ENCODE data around the gene KRT85.
"Not testable (repeated sequence)": the region's sequence is repeated elsewhere in the genome, so short reads cannot be mapped to it uniquely, and the experiment has no call there.

Gene KRT85

GRCh38 chr12:52347551-52348510, 19.4 kb downstream of the KRT85 start:
- no peak for DNase-seq

GRCh38 chr12:52347016-52347415, 20.3 kb downstream of the KRT85 start:
- no peak for DNase-seq

- no peak for DNase-seq
These were observed 20.7 kb downstream of the KRT85 start for GRCh38 chr12:52346593-52346992.

- not testable (repeated sequence) for DNase-seq
These were observed 22.2 kb downstream of the KRT85 start for GRCh38 chr12:52345041-52345440.

- DNase-seq: no peak
These were observed 23.2 kb downstream of the KRT85 start for GRCh38 chr12:52344111-52344510.

GRCh38 chr12:52343550-52343949, 23.7 kb downstream of the KRT85 start:
- DNase-seq: no peak

GRCh38 chr12:52342781-52343490, 24.3 kb downstream of the KRT85 start:
- no peak for DNase-seq

- no peak for DNase-seq
These were observed 26.2 kb downstream of the KRT85 start for GRCh38 chr12:52341066-52341580.

GRCh38 chr12:52338241-52338960, 28.9 kb downstream of the KRT85 start:
- DNase-seq: no peak

- no peak for DNase-seq
These were observed 30.2 kb downstream of the KRT85 start for GRCh38 chr12:52337054-52337453.

GRCh38 chr12:52336641-52337040, 30.6 kb downstream of the KRT85 start:
- no peak for DNase-seq

- peak; percentile 97 for DNase-seq
These were observed 31.6 kb downstream of the KRT85 start for GRCh38 chr12:52335598-52336262.

GRCh38 chr12:52334185-52334584, 33.1 kb downstream of the KRT85 start:
- DNase-seq: no peak

GRCh38 chr12:52333321-52333720, 34.0 kb downstream of the KRT85 start:
- no peak for DNase-seq

- no peak for DNase-seq
These were observed 34.9 kb downstream of the KRT85 start for GRCh38 chr12:52332381-52332780.

GRCh38 chr12:52331833-52332232, 35.4 kb downstream of the KRT85 start:
- no peak for DNase-seq

- no peak for DNase-seq
These were observed 36.2 kb downstream of the KRT85 start for GRCh38 chr12:52331039-52331438.

GRCh38 chr12:52327830-52328500, 39.3 kb downstream of the KRT85 start:
- DNase-seq: no peak

- DNase-seq: peak; percentile 75
These were observed 40.0 kb downstream of the KRT85 start for GRCh38 chr12:52327052-52327829.

GRCh38 chr12:52324153-52324444, 43.2 kb downstream of the KRT85 start:
- DNase-seq: no peak

- no peak for DNase-seq
These were observed 43.7 kb downstream of the KRT85 start for GRCh38 chr12:52323416-52324152.
